ENCODE results near the gene ATOH7. TPM values are rescaled to one million over a fixed set of nuclear protein-coding genes. Genes with fewer than 3 reads are reported as not detected.

ATOH7 gene
- total RNA-seq, 1 experiment from 2014 or later: 0.31 TPM

- TF ChIP-seq FOXP1 (CRISPR knock-in tag; IDR thresholded peaks at IDR 0.05; ENCODE audit: borderline replicate concordance) (no peak), IRF1 (CRISPR knock-in tag; IDR thresholded peaks at IDR 0.05) (no peak), ATF2 (CRISPR knock-in tag; IDR thresholded peaks at IDR 0.05; ENCODE audit: borderline replicate concordance, low read depth) (no peak), ZNF138 (CRISPR knock-in tag; conservative IDR thresholded peaks at IDR 0.05) (no peak), PREB (CRISPR knock-in tag; IDR thresholded peaks at IDR 0.05; ENCODE audit: borderline replicate concordance) (no peak)
Measured at GRCh38 chr10:68194290-68194689, 37.6 kb downstream of the ATOH7 start (continued).

- no peak for ATAC-seq
- Mint-ChIP-seq H3K27ac (no peak overlapping the region), H3K4me1 (no peaks in the 10 kb centered on the region), H3K4me3 (no peak overlapping the region), H3K36me3 (peaks cover 3% of the 10 kb centered on the region; the same call in 1 of the 2 replicates), H3K27me3 (ENCODE audit: low read depth) (no peaks in the 10 kb centered on the region), H3K9me3 (peaks cover 16% of the 10 kb centered on the region)
- CTCF ChIA-PET: interaction anchor here (1.2 kb wide), 1 partner anchor 21 kb away, joined by 3 read pairs; no protein-coding TSS in a partner anchor
- TF ChIP-seq NR2C2 (CRISPR knock-in tag; IDR thresholded peaks at IDR 0.05): no peak
- TF ChIP-seq ZBTB43 (CRISPR knock-in tag; IDR thresholded peaks at IDR 0.05): no peak
- TF ChIP-seq FOXP1 (CRISPR knock-in tag; IDR thresholded peaks at IDR 0.05; ENCODE audit: borderline replicate concordance): no peak
- no peak for TF ChIP-seq TCF7 (CRISPR knock-in tag; IDR thresholded peaks at IDR 0.05; ENCODE audit: low read depth)
- TF ChIP-seq SP1 (CRISPR knock-in tag; conservative IDR thresholded peaks at IDR 0.05): no peak
- TF ChIP-seq ELF4 (CRISPR knock-in tag; IDR thresholded peaks at IDR 0.05; ENCODE audit: low read depth): no peak
- TF ChIP-seq JUN (CRISPR knock-in tag; IDR thresholded peaks at IDR 0.05): no peak
- POLR2A ChIA-PET: no interaction called here
- DNase-seq (ENCODE audit: low spot score): no peak
Measured at GRCh38 chr10:68192113-68192512, 39.8 kb downstream of the ATOH7 start.

GRCh38 chr10:68188835-68189234 lies 43.1 kb downstream of the ATOH7 start:
- CTCF ChIA-PET: interaction anchor here (1.0 to 1.2 kb wide), 2 partner anchors 24 to 400 kb away, joined by 3 read pairs; no protein-coding TSS in a partner anchor
- POLR2A ChIA-PET: no interaction called here
- TF ChIP-seq GABPB1 (CRISPR knock-in tag; IDR thresholded peaks at IDR 0.05) (no peak), NR1H2 (CRISPR knock-in tag; IDR thresholded peaks at IDR 0.05) (no peak), NFYB (CRISPR knock-in tag; conservative IDR thresholded peaks at IDR 0.05; ENCODE audit: low read depth) (no peak), IRF2 (CRISPR knock-in tag; IDR thresholded peaks at IDR 0.05; ENCODE audit: borderline replicate concordance, low read depth) (no peak), ZNF263 (CRISPR knock-in tag; IDR thresholded peaks at IDR 0.05; ENCODE audit: low read depth) (no peak), CDX4 (CRISPR knock-in tag; IDR thresholded peaks at IDR 0.05; ENCODE audit: borderline replicate concordance) (no peak), TEAD1 (CRISPR knock-in tag; IDR thresholded peaks at IDR 0.05) (no peak), STAT6 (CRISPR knock-in tag; conservative IDR thresholded peaks at IDR 0.05; ENCODE audit: low read depth) (no peak), CBFB (CRISPR knock-in tag; IDR thresholded peaks at IDR 0.05; ENCODE audit: low read depth) (no peak)
- Mint-ChIP-seq H3K27me3 (ENCODE audit: low read depth) (no peaks in the 10 kb centered on the region), H3K27ac (no peak overlapping the region), H3K36me3 (peaks cover 3% of the 10 kb centered on the region; the same call in 1 of the 2 replicates), H3K4me1 (peaks cover 5% of the 10 kb centered on the region; the same call in 1 of the 2 replicates), H3K4me3 (no peak overlapping the region), H3K9me3 (peaks cover 16% of the 10 kb centered on the region)
- no peak for ATAC-seq
- DNase-seq (ENCODE audit: low spot score): no peak
